ENCODE data around the gene ZNF808.
A peak's percentile ranks its signal among the peaks of the same experiment; 100 is the strongest.
"Not testable (repeated sequence)": the region's sequence is repeated elsewhere in the genome, so short reads cannot be mapped to it uniquely, and the experiment has no call there.

Gene ZNF808

GRCh38 chr19:52538815-52539214 is 11.3 kb downstream of the ZNF808 start:
- H3K9ac ChIP-seq (ENCODE audit: low read depth, low read length); H3K9me3 ChIP-seq (ENCODE audit: insufficient read depth, low read depth, low read length); H3K4me1 ChIP-seq (ENCODE audit: insufficient read depth, low read length); H3K4me3 ChIP-seq (ENCODE audit: low read length); H3K27ac ChIP-seq (ENCODE audit: low read length); H3K36me3 ChIP-seq (ENCODE audit: insufficient read depth, low read depth, low read length): not testable (repeated sequence)
- peaks cover 12% of the 10 kb centered on the region; the same call in 1 of the 2 replicates for H3K27me3 ChIP-seq (ENCODE audit: insufficient read depth, low read length)

GRCh38 chr19:52541176-52541575 is 13.7 kb downstream of the ZNF808 start:
- Histone ChIP-seq H3K36me3 (ENCODE audit: insufficient read depth, low read depth, low read length) (peaks cover 13% of the 10 kb centered on the region), H3K27me3 (ENCODE audit: insufficient read depth, low read length) (peaks cover 12% of the 10 kb centered on the region; the same call in 1 of the 2 replicates)
- not testable (repeated sequence) for H3K4me1 ChIP-seq (ENCODE audit: insufficient read depth, low read length); H3K9ac ChIP-seq (ENCODE audit: low read depth, low read length); H3K9me3 ChIP-seq (ENCODE audit: insufficient read depth, low read depth, low read length); H3K27ac ChIP-seq (ENCODE audit: low read length); H3K4me3 ChIP-seq (ENCODE audit: low read length)

- Histone ChIP-seq H3K4me3 (ENCODE audit: low read length) (no peak overlapping the region), H3K27ac (ENCODE audit: low read length) (no peak overlapping the region), H3K4me1 (ENCODE audit: insufficient read depth, low read length) (no peaks in the 10 kb centered on the region), H3K36me3 (ENCODE audit: insufficient read depth, low read depth, low read length) (peaks cover 13% of the 10 kb centered on the region), H3K9ac (ENCODE audit: low read depth, low read length) (no peak overlapping the region), H3K9me3 (ENCODE audit: insufficient read depth, low read depth, low read length) (no peaks in the 10 kb centered on the region), H3K27me3 (ENCODE audit: insufficient read depth, low read length) (peaks cover 10% of the 10 kb centered on the region; the same call in 1 of the 2 replicates)
Measured at GRCh38 chr19:52541608-52542007, 14.1 kb downstream of the ZNF808 start.

- H3K4me1 ChIP-seq (ENCODE audit: insufficient read depth, low read length); H3K9me3 ChIP-seq (ENCODE audit: insufficient read depth, low read depth, low read length); H3K27ac ChIP-seq (ENCODE audit: low read length); H3K27me3 ChIP-seq (ENCODE audit: insufficient read depth, low read length); H3K9ac ChIP-seq (ENCODE audit: low read depth, low read length); H3K4me3 ChIP-seq (ENCODE audit: low read length): not testable (repeated sequence)
- H3K36me3 ChIP-seq (ENCODE audit: insufficient read depth, low read depth, low read length) = peaks cover 21% of the 10 kb centered on the region
Measured at GRCh38 chr19:52542541-52542940, 15.1 kb downstream of the ZNF808 start.

GRCh38 chr19:52542984-52543664 is 15.7 kb downstream of the ZNF808 start:
- H3K9ac ChIP-seq (ENCODE audit: low read depth, low read length) = no peak overlapping the region
- H3K9me3 ChIP-seq (ENCODE audit: insufficient read depth, low read depth, low read length) = no peaks in the 10 kb centered on the region
- H3K4me1 ChIP-seq (ENCODE audit: insufficient read depth, low read length) = no peaks in the 10 kb centered on the region
- peaks cover 25% of the 10 kb centered on the region for H3K36me3 ChIP-seq (ENCODE audit: insufficient read depth, low read depth, low read length)
- no peaks in the 10 kb centered on the region for H3K27me3 ChIP-seq (ENCODE audit: insufficient read depth, low read length)
- H3K4me3 ChIP-seq (ENCODE audit: low read length) = no peak overlapping the region
- H3K27ac ChIP-seq (ENCODE audit: low read length) = no peak overlapping the region

GRCh38 chr19:52554216-52554971 is 26.9 kb downstream of the ZNF808 start:
- peaks cover 50% of the 10 kb centered on the region for H3K9me3 ChIP-seq (ENCODE audit: insufficient read depth, low read depth, low read length)
- peaks cover 61% of the 10 kb centered on the region for H3K36me3 ChIP-seq (ENCODE audit: insufficient read depth, low read depth, low read length)

GRCh38 chr19:52557231-52557995 is 29.9 kb downstream of the ZNF808 start:
- Histone ChIP-seq H3K36me3 (ENCODE audit: insufficient read depth, low read depth, low read length) (peaks cover 40% of the 10 kb centered on the region), H3K9me3 (ENCODE audit: insufficient read depth, low read depth, low read length) (peaks cover 42% of the 10 kb centered on the region)

More at GRCh38 chr19:52554216-52554971, 26.9 kb downstream of the ZNF808 start:
- Histone ChIP-seq H3K4me3 (ENCODE audit: low read length) (0 out of 2 replicates have a peak overlapping the region, but pooled peaks have one; percentile 20), H3K9ac (ENCODE audit: low read depth, low read length) (no peak overlapping the region), H3K27me3 (ENCODE audit: insufficient read depth, low read length) (no peaks in the 10 kb centered on the region), H3K4me1 (ENCODE audit: insufficient read depth, low read length) (peaks cover 4% of the 10 kb centered on the region), H3K27ac (ENCODE audit: low read length) (no peak overlapping the region)

GRCh38 chr19:52558732-52559445 is 31.4 kb downstream of the ZNF808 start:
- peak overlapping the region; percentile 25; the same call in 1 of the 2 replicates for H3K9ac ChIP-seq (ENCODE audit: low read depth, low read length)
- H3K36me3 ChIP-seq (ENCODE audit: insufficient read depth, low read depth, low read length) = peaks cover 27% of the 10 kb centered on the region
- not testable (repeated sequence) for H3K27me3 ChIP-seq (ENCODE audit: insufficient read depth, low read length); H3K27ac ChIP-seq (ENCODE audit: low read length); H3K4me1 ChIP-seq (ENCODE audit: insufficient read depth, low read length)
- H3K9me3 ChIP-seq (ENCODE audit: insufficient read depth, low read depth, low read length) = peaks cover 27% of the 10 kb centered on the region
- peak overlapping the region; percentile 9; the same call in 1 of the 2 replicates for H3K4me3 ChIP-seq (ENCODE audit: low read length)

More at GRCh38 chr19:52557231-52557995, 29.9 kb downstream of the ZNF808 start:
- no peak overlapping the region for H3K9ac ChIP-seq (ENCODE audit: low read depth, low read length)
- H3K27ac ChIP-seq (ENCODE audit: low read length) = no peak overlapping the region
- H3K27me3 ChIP-seq (ENCODE audit: insufficient read depth, low read length) = no peaks in the 10 kb centered on the region
- H3K4me3 ChIP-seq (ENCODE audit: low read length) = no peak overlapping the region
- H3K4me1 ChIP-seq (ENCODE audit: insufficient read depth, low read length) = peaks cover 9% of the 10 kb centered on the region

GRCh38 chr19:52561611-52562010 is 34.1 kb downstream of the ZNF808 start:
- not testable (repeated sequence) for H3K4me3 ChIP-seq (ENCODE audit: low read length); H3K27ac ChIP-seq (ENCODE audit: low read length); H3K9ac ChIP-seq (ENCODE audit: low read depth, low read length); H3K9me3 ChIP-seq (ENCODE audit: insufficient read depth, low read depth, low read length); H3K27me3 ChIP-seq (ENCODE audit: insufficient read depth, low read length)
- Histone ChIP-seq H3K4me1 (ENCODE audit: insufficient read depth, low read length) (peaks cover 18% of the 10 kb centered on the region), H3K36me3 (ENCODE audit: insufficient read depth, low read depth, low read length) (peaks cover 12% of the 10 kb centered on the region)

- Histone ChIP-seq H3K36me3 (ENCODE audit: insufficient read depth, low read depth, low read length) (peaks cover 6% of the 10 kb centered on the region; the same call in 1 of the 2 replicates), H3K4me1 (ENCODE audit: insufficient read depth, low read length) (peaks cover 9% of the 10 kb centered on the region), H3K9me3 (ENCODE audit: insufficient read depth, low read depth, low read length) (no peaks in the 10 kb centered on the region)
Measured at GRCh38 chr19:52566121-52566520, 38.7 kb downstream of the ZNF808 start.

GRCh38 chr19:52566588-52566987 is 39.1 kb downstream of the ZNF808 start:
- H3K36me3 ChIP-seq (ENCODE audit: insufficient read depth, low read depth, low read length) = peaks cover 6% of the 10 kb centered on the region; the same call in 1 of the 2 replicates
- no peak overlapping the region for H3K4me3 ChIP-seq (ENCODE audit: low read length)
- H3K9ac ChIP-seq (ENCODE audit: low read depth, low read length) = no peak overlapping the region
- H3K27me3 ChIP-seq (ENCODE audit: insufficient read depth, low read length) = no peaks in the 10 kb centered on the region
- H3K27ac ChIP-seq (ENCODE audit: low read length) = no peak overlapping the region
- H3K9me3 ChIP-seq (ENCODE audit: insufficient read depth, low read depth, low read length) = no peaks in the 10 kb centered on the region
- peaks cover 9% of the 10 kb centered on the region for H3K4me1 ChIP-seq (ENCODE audit: insufficient read depth, low read length)

More at GRCh38 chr19:52566121-52566520, 38.7 kb downstream of the ZNF808 start:
- no peak overlapping the region for H3K27ac ChIP-seq (ENCODE audit: low read length)
- H3K27me3 ChIP-seq (ENCODE audit: insufficient read depth, low read length) = no peaks in the 10 kb centered on the region
- no peak overlapping the region for H3K4me3 ChIP-seq (ENCODE audit: low read length)
- H3K9ac ChIP-seq (ENCODE audit: low read depth, low read length) = no peak overlapping the region
